Stimulated activated CD4-positive, alpha-beta T cell treated with anti-CD3 and anti-CD28 coated beads, Interleukin-12 subunit alpha, Interleukin-12 subunit beta, amount 100 ng/mL, for 4 hours (primary cell): ENCODE results near the gene C4orf36.
"Not testable (repeated sequence)": the region's sequence is repeated elsewhere in the genome, so short reads cannot be mapped to it uniquely, and the experiment has no call there.

Experiments
- DNase-seq: peaks from one replicate; pipeline ENCODE4 v3.0.0-alpha.2; 2020

The C4orf36 gene

DNA sequence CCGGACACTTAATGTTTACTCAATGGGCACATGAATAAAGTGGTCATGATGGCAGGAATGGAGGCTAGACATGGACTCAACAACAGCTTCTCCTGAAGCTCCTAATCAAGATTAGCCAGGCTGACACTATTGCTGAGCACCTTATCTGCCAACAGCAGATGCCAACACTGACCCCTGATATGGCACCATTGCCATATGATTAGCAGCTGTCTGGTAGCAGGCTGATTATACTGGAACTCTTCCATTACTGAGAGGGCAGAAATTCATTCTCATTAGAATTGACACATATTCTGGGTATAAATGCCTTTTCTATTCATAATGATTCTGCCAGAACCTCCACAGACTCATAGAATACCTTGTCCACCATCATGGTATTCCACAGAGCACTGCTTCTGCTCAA, 24.2 kb upstream of the C4orf36 start:
- no peak for DNase-seq

DNA sequence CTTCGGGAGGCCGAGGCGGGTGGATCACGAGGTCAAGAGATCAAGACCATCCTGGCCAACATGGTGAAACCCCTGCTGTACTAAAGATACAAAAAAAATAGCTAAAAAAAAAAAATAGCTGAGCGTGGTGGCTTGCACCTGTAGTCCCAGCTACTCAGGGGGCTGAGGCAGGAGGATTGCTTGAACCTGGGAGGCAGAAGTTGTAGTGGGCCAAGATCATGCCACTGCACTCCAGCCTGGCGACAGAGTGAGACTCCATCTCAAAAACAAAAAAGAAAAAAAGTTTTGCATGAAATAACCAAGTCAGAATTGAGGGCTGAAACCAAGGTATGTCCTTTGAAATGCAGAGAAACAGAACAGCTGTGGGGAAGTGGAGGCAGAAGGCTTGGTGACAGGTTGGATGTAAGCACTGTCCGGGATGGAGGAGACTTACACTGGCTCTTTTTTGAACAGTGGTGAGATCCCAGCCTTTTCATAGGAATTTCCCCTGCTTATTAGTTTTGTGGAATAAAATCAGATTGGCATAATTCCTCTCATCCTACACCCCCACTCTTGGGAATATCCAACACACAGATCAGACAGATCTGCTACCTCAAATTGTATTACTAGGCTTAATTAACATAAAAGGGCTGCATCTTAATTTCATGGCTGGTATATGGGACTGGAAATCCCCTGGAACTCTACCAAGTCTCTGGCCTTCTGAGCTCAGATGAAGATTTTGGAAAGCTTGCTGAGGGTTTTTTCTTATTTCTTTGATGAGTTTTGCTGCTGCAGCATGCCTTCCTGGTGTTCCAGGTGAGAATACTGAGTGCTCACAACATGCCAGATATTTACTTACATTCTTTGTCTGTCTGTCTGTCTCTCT, 18.8 kb upstream of the C4orf36 start:
- no peak for DNase-seq

DNA sequence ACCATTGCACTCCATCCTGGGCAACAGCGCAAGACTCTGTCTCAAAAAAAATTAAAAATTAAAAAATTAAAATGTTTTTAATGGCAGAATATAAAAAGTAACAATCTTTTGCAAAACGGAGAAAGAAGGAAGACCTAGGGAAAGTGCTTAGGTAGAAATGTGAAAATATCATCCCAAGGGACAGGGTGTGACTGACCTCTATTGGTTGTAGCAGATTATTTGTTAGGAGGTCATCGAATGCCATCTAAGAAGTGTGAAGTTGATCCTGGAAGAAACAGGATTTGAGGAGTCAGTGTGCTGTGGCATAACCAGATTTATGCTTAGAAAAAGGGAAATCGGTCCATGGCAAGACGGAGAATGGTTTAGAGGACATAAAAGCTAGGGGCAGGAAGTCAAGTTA, 18.1 kb upstream of the C4orf36 start:
- no peak for DNase-seq

DNA sequence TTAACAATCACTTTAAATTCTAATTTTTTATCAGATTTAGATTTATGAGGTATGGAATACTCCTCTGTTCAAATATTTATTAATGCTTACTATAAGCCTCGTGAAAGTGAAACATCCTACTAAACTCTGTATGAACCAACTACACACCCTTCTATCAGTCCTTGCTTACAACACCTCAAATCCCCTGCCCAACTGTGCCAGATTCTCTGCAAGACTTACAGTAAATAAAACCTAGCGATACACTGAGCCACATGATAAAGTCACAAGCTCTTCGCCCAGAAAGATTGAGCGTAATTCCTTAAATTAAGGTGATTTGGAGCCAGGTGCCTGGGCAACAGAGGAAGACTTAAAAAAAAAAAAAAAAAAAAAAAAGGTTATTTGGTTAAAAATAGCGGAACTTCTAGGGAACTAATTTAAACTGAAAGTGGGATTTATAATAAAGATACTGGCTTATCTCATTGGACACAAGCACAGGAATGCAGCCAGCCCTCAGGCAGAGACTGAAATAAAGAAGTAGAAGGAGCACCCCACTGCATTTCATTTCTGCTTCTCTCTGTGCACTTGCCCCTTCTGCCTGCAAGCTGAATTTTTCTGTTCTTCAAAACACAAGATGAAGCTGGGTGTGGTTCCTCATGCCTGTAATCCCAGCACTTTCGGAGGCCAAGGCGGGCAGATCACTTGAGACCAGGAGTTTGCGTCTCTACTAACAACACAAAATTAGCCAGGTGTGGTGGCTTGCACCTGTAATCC, 17.5 kb upstream of the C4orf36 start:
- no peak for DNase-seq

DNA sequence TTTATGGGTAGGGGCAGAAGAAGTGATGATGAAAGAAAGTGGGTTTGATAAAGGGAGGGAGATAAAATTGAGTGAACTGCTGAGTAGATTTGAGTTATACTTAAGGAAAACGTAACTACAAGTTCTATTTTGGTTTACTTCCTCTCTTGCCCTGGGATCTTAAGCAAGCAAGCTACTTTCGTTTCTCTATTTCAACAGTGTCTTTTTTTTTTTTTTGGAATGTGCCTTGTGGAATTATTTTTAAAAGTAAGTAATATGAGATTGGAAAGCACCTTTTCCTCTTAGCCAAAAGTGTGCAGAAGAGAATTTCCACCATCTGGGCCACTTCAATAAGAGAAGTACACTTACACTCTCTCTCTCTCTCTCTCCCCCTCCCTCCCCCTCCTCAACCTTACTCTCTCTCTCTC, 16.0 kb upstream of the C4orf36 start:
- DNase-seq, result no peak

DNA sequence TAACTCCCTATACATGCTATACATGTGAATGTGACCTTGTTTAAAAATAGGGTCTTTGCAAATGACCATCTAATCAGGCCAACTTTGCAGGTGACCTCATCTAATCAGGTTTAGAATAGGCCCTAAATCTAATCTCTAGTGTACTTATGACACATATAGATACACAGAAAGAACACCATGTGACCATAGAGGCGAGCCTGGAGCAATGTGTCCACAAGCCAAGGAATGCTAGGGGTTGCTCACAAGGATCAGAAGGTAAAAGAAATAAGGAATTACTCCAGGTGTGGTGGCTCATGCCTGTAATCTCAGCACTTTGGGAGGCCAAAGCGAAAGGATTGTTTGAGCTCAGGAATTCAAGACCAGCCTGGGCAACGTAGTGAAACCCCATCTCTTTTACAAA, 9.6 kb upstream of the C4orf36 start:
- no peak for DNase-seq

DNA sequence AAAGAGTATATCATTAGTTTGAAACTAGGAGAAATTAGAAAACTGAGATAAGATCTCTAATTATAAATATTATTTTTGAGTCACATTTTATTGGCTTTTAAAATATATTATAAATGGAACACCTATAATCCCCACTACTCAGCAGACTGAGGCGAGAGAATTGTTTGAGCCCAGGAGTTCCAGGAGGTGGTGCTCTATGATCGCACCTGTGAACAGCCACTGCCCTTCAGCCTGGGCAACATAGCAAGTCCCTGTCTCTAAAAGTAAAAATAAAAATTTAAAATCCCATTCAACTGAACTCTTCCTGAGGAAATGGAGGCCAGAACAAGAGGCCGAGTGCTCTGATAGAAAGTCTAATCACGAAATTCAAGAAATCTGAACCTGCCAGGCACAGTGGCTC, 6.3 kb upstream of the C4orf36 start:
- no peak for DNase-seq

DNA sequence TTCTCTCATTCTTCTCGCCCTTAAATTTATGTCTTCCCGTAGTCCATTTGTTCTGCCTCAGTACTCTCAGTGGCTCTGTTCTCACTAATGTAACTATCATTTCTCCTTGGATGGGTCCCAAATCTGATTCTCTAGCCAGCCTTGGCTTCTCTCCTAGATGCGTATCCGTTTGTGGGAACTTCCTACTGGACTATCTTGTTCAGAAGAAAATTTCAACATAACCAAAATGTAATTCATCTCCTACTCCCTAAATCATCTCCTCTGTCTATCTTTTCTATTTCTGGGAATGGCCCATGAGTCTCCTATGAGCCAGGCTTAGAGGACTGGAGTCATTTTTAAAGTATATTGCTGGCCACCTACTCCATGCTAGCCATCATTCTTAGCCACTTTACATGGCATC, 4.4 kb upstream of the C4orf36 start:
- DNase-seq, result no peak

DNA sequence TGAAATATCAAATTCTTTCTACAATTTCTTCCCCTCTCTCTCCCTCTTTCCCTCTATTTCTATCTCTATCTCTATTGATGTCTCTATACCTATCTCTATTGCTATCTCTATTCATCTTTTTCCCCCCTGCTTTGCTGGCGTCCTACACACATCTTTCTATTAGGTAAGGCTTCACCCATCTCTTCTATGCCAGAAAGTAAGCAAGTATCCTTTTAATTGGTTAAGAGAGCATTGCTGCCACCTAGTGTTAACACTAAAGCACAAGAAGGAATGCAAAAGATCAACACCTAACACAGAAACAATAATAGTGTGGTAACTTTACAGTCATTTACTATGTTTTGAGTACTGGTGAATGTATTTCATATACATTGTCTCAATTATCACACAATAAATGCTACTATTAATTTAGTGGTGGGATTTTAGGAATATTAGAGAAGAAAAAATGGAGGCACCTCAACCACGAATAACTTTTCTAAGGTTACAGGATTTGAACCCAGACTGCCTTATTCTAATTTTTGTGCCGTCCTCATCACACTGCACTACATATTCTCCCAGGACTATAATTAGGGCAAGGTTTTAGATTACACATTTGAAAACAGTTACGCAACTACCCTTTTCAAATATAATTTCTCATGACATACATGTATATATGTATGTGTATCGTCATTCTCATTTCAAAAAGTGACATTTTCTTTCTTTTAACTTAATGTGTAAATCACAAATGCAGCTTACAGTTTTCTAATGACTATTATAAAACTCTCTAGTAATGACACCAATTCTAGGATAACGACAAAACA, 3.7 kb upstream of the C4orf36 start:
- DNase-seq, result no peak

DNA sequence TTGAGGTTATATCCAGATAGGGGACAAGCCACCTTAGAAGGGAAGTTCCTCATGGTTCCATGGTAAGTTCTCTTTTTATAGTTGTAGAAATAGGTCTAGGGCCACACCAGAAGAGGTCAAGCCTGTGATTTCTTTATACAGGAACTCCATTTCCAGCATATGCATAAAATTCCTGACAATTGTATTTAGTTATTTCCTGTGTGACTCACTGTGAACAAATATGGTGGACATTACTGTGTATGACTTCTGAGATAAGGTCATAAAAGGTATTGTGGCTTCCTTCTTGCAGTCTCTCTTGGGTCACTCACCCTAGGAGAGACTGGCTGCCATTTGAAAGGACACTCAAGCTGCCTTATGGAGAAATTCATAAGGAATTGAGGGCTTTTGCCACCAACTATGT, 2.2 kb upstream of the C4orf36 start:
- DNase-seq, result no peak

DNA sequence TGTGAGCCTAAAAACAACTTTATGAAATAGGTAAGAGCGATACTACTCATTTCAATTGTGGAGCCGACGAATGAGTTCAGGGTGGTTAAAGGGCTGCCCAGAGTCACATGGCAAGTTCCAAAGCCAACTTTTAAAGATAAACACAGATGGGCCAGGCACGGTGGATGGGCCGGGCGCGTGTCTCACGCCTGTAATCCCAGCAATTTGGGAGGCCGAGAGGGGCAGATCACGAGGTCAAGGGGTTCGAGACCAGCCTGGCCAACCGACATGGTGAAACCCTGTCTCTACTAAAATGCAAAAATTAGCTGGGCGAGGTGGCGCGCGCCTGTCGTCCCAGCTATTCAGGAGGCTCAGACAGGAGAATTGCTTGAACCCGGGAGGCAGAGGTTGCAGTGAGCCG, 914 bp upstream of the C4orf36 start:
- DNase-seq, result no peak

DNA sequence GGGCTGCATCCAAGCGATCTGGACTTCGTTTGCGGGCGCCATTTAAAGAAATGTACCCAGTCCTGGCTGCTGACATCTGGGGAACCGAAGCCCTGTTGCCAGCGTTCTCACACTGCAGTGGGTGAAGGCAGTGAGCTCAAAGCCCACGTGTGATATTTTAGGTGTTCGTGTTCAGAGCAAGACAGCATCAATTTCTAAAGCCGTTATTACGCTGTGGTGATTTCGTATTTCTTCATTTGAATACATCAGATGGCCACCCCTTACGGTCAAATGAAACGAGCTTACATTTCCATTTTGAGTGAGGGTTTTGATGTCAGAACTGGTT, 376 bp upstream of the C4orf36 start:
- no peak for DNase-seq

DNA sequence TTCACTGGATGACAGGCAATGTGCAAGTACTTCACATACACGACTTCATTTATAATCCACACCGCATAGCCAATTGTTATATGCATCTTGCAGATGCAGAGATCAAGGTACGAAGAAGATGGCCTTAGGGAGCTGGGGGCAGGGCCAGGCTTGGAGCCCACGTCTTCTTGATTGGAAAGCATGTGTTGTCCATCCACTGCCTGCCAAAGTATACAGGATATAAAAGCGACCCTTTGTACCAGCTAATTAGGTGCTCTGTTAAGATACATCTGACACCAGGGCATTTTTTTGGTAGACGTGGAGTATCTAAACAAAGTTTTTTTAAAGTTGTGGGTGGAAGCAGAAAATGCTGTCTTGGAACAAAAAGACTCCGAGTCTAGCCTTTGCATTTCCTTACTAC, 1.4 kb downstream of the C4orf36 start:
- DNase-seq, result no peak

DNA sequence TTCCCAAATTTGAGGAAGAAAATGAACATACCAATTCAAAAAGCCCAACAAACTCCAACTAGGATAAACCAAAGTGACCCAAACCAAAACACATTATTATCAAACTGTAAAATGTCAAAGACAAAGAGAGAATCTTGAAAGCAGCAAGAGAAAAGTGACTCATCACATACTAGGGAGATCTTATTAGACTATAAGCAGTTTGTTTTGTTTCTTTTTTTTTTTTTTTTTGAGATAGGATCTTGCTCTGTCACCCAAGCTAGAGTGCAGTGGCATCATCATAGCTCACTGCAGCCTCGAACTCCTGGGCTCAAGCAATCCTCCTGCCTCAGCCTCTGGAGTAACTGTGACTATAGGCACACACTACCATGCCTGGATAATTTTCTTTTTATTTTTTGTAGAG, 12.6 kb downstream of the C4orf36 start:
- no peak for DNase-seq

DNA sequence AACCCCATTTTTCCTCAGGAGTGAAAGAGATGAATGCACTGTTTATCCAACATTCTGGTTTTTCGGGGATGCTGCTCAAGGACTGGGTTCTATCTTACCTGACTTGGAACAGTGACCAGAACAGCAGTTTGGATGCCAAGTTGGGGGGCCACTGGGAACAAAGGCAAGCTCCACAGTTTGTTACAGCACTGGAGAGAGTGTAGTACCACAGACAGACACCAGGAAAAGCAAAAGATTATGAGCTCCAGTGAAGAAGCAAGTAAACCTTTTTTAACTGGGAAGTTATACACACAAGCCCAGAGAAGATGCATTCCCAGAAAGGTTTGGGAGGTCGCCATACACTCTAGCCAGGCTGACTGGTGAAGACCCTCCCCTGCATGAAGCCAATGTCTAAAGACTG, 13.6 kb downstream of the C4orf36 start:
- DNase-seq, result no peak

DNA sequence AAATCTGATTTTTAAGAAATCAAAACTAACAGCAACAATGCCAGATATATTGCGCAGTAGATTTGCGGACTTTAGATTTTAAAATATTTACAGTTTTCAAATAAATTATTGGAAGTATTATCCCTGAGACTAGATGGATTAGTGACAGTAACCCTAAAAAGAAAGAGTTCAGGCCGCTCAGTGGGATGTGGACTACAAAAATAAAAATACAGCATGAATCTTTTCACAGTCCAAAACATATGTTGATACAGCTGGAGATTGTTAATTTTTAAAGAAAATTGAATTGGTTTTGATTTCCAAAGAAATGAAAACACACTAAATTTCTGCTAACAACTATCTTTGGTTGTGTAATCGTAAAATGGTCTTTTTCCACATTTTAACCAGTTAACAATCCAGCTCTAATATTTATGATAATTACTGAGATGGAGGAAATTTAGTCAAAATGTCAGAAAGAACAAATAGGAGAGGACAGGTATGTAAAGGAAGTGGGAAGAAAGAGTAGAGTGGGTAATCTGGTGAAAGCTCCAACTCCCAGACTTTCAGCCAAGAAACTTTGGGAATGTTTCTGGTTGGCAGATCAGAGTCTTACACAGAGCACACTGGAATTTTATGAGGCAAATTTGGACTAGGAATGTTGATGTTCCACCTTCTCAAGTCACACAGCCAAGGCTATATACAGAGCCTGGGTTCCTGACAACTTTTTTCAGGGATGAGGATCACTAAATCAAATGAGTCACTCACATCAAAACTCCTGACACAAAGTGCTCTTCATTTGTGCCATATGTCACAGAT, 15.1 kb downstream of the C4orf36 start:
- DNase-seq, result no peak

DNA sequence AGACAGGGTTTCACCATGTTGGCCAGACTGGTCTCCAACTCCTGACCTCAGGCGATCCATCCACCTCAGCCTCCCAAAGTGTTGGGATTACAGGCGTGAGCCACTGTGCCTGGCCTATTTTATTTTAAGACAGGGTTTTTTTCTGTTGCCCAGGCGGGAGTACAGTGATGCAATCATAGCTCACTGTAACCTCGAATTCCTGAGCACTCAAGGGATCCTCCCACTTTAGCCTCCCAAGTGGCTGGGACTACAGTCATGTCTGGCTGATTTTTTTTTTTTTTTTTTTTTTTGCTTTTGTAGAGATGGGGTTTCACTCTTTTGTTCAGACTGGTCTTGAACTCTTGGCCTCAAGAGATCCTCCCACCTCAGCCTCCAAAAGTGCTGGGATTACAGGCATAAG, 16.8 kb downstream of the C4orf36 start:
- DNase-seq, result not testable (repeated sequence)

DNA sequence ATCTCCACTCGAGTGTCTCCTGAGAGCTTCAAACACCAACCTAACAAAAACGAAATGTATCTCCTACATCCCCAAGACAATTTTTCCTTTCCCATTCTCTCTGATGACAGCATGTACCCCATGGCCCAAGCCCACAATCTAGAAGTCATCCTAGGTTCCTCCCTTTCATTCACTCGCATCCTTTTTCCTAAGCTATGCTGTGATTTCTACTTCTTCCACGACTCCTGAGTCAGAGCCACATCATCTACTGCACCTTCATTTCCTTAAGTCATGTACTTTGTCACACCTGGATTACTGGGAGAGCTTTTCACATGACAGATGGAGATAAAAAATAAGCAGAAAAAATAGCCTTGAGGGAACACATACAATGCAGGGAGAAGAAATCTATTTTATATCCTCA, 20.1 kb downstream of the C4orf36 start:
- DNase-seq, result no peak

DNA sequence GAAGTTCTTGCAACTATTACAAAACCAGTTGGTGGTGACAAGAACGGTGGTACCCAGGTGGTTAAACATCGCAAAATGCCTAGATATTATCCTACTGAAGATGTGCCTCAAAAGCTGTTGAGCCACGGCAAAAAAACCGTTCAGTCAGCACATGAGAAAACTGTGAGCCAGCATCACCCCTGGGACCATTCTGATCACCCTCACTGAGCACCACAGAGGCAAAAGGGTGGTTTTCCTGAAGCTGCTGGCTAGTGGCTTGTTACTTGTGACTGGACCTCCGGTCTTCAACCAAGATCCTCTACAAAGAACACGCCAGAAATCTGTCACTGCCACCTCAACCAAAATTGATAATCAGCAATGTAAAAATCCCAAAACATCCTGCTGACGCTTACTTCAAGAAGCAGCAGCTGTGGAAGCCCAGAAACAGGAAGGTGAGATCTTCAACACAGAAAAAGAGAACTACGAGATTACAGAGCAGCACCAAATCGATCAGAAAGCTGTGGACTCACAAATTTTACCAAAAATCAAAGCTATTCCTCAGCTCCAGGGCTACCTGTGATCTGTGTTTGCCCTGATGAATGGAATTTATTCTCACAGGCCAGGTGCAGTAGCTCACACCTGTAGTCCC, 21.7 kb downstream of the C4orf36 start:
- DNase-seq, result no peak

DNA sequence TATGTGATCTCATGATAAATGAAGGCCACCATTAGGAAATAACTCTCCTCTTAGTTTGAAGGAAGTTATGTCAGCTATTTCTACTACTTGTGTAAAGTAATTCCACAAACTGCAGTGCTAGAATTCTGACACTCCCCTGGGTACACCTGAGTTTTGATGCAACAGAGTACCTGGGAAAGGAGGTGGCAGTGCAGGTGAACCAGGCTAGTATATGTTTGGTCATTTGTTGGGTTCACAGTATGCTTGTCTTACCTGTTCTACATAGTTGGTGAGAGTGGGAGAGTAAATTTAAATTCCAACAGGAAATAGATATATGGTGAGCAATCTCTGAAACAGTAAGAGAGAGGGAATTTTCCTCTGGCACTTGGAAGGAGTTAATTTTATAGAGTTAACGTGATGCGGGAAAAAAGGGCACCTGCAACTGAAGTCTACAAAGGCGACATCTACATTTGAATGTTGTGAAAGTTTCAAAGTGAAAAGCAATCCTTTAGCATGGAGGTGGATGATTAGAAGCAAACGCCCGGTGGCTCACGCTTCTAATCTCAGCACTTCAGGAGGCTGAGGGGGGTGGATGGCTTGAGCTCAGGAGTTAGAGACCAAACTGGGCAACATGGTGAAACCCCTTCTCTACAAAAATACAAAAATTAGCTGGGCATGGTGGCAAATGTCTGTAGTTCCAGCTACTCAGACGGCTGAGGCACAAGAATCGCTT, 34.7 kb downstream of the C4orf36 start:
- no peak for DNase-seq

DNA sequence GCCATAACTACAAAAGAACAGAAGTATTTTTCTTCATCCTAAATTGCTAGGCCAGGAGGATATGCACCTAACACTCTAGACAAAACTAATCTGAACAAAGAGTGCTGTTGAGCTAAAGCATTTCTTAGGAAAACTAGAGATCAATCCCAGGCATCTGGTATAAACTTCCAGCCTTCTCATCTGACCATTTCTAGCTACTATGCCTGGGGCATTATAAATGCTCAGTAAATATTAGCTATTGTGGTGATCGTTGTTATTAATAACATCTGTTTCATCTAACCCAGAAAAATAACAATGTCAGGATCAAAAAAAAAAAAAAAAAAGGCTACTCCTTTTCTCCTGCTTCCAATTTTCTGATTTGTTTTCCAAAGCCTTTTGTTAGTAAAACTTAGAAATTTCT, 35.3 kb downstream of the C4orf36 start:
- DNase-seq, result no peak

DNA sequence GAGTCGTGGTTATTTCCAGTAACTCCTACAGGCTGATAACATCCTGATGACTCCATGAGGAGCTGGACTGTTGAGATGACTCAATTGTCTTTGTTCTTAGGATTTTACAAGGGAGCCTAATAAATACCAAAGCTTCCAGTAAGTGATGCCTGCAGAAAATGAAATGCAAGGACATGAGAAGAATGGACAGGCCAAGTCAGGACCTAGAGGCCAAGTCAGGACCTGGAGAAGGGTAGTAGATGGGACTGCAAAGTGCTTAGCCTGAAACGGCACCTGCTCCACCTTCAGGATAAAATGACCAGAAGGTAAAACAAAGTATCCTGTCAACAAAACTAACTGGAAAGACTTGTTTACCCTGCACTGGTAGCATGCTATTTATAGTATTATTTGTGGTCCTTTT, 36.6 kb downstream of the C4orf36 start:
- no peak for DNase-seq
